ENCODE data around the gene PROM2.

PROM2 gene

GRCh38 chr2:95287336-95287735, 13.1 kb downstream of the PROM2 start:
- no peak for DNase-seq

GRCh38 chr2:95287806-95288205, 13.6 kb downstream of the PROM2 start:
- DNase-seq, result no peak

- no peak for DNase-seq
These were observed 15.0 kb downstream of the PROM2 start for GRCh38 chr2:95289253-95289652.

DNA sequence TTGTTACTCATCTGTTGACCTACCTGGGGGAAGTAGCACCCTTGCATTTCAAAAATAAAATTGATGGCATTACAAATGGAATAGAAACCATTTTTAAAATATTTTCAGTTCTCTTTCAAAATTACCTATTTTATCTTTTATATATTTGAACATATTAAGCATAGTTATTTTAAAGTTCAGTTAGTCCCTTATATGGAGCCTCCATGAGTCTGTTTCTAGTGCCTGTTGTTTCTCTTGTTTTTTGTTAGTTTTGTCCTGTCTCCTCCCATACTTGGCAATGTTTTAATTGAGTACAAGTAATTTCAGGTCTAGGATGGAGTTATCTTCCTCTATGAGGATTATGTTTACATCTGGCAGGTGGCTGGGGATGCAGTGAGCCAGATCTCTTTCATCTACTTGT, 17.0 kb downstream of the PROM2 start:
- DNase-seq, result no peak

GRCh38 chr2:95292623-95293260, 18.5 kb downstream of the PROM2 start:
- no peak for DNase-seq

DNA sequence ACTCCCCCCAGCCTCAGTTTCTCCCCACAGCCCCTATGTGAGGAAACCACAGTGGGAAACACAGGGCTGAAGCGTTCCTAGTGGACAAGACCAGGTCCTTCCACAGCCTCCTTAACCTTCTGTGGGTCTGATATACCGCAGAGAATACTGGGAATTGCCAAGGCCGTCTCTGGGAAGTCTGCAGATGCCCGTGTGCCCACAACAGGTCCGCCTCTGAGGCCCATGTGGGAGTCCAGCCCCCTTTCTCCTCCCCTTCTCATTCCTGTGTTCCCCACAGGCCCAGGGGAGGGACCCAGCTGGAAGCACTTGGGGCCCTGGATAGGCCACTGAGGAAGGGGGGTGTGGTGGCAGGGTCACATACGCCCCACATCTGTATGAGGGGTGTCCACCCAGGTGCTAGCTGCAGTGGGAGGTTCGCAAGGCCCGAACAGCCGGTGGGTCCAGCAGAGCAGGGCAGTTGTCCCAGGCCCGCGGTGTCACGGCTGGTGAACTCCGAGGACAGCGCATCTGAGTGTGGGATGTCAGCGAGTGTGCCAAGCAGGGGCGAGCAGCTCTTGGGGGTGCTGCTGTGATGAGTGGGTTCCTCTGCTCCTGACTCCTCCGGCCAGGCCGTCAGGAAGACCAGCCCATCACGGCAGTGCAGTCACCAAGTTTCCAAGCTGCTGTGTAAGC, 20.5 kb downstream of the PROM2 start:
- DNase-seq, result no peak

DNA sequence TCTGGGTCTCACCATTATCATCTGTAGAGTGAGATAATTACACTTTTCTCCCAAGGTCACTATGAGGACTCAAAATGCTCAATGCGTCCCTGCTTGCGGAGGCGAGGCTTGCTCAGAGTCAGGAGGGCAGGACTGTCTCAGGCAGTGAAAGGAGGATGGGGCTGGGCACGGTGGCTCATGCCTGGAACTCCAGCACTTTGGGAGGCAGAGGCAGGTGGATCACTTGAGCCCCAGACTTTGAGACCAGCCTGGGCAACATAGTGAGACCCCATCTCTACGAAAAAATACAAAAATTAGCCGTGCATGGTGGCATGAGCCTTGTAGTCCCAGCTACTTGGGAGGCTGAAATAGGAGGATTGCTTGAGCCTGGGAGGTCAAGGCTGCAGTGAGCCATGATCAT, 21.1 kb downstream of the PROM2 start:
- no peak for DNase-seq

- DNase-seq, result peak; percentile 96
These were observed 21.8 kb downstream of the PROM2 start for GRCh38 chr2:95296011-95296410.

GRCh38 chr2:95296880-95297487, 22.7 kb downstream of the PROM2 start, which contains the start of gene KCNIP3:
KCNIP3 (plus strand) TSS chr2:95297347; CDS start chr2:95297439, 92 bp downstream.
- peak; percentile 74 for DNase-seq

DNA sequence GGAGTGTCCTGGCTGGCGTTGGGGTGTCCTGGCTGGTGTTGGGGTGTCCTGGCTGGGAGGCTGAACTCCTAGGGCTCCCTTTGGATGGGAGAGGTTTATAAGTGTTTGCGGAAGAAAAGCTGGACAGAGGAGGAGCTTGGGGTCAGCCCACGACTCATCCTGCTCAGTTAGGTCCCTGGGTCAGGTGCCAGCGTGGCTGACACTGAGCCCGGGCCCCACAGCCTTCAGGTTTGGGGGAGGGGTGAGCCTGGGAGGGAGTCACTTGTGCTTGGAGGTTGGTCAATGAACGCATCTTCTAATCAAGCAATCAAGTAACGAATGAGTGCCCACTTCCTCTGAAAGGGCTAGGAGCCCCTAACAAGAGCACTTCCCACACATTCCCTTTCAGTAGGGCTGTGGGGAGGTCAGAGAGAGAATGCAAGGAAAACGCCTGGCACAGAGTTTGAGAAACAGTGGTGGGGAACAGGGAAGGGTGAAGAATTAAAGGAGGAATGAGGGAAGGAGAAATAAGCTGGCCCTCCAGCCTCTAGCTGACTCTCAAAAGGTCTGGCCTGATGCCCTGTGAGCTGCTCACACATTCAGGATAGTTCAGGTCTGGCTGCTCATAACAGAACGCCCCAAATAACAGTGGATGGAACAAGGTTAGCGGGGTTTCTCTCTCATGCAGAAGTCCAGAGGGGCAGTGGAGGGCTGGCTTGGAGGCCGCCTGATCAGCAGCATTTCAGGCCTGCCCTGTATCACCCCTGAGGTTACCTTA, 23.6 kb downstream of the PROM2 start:
- DNase-seq, result peak; percentile 22

GRCh38 chr2:95298486-95299111, 24.4 kb downstream of the PROM2 start:
- DNase-seq, result no peak

DNA sequence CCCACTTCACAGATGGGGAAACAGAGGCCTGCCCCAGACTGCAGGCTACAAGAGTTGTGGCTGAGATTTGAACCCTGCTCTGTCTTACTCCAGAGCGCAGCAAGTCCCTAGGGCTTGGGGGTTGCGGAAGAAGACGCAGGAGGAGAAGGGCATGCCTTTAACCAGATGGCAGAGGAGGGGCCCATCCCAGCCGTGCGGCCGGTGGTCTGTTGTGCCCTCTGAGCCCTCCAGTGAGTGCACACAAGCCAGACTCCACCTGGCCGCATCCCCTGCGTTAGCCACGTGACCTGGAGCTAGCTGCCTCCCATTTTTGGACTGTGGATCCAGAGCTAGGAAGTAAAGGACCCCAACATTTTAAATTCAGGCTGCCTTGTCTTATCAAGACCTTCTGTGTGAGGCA, 25.7 kb downstream of the PROM2 start:
- no peak for DNase-seq

DNA sequence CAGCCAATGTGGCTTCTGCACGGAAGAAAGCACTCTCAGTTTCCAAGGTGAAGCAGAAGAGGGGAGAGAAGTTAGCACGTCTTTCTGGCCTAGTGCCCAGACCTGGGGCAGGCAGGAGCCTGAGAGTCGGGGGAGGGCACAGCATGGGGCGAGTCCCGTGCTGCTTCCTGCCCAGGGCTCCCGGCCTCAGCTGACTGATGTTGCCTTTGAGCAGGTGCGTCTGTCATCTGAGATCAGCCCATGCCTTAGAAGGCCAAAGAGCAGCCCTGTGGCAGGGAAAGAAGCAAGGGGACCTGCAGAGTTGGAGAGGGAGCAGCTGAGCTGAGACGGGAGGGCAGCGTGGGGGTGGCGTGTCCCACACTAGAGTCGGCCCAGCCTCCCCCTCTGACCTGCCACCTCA, 26.2 kb downstream of the PROM2 start:
- DNase-seq, result peak; percentile 87

- DNase-seq, result no peak
These were observed 26.9 kb downstream of the PROM2 start for GRCh38 chr2:95301186-95301585.

DNA sequence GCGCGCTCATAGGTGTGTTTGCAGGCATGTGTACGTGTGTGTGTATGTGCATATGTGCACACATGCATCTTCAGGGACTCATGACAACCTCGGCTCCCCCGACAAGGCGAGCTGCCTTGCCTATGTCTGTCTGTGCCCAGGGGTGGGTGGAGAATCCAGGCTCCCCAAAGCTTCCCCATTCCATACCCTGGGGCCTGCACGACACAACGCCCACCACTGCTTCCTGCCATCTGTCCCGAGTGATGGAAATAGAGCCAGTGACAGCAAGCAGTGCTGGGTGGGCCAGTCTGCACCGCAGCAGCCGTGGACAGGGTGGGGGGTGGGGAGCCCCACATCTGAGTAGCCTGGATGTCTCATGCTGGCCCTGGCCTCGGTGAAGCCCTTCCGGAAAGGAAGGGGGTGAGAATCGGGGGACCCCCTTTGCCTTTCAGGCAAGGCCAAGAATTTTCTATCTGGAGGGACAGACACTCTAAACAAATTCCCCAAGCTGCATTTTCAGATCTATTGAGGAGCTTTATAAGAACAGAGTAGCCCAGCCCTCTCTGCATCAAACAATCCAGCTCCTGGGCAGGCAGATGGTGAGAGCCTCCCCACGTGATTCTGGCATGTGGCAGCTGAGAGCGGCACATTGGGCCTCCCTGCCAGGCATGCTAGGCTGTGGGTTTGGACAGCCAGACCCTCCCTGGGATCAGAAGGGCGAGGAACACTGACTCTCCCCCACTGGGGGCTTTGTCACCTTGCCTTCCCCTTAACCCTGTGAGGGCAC, 27.8 kb downstream of the PROM2 start:
- no peak for DNase-seq

DNA sequence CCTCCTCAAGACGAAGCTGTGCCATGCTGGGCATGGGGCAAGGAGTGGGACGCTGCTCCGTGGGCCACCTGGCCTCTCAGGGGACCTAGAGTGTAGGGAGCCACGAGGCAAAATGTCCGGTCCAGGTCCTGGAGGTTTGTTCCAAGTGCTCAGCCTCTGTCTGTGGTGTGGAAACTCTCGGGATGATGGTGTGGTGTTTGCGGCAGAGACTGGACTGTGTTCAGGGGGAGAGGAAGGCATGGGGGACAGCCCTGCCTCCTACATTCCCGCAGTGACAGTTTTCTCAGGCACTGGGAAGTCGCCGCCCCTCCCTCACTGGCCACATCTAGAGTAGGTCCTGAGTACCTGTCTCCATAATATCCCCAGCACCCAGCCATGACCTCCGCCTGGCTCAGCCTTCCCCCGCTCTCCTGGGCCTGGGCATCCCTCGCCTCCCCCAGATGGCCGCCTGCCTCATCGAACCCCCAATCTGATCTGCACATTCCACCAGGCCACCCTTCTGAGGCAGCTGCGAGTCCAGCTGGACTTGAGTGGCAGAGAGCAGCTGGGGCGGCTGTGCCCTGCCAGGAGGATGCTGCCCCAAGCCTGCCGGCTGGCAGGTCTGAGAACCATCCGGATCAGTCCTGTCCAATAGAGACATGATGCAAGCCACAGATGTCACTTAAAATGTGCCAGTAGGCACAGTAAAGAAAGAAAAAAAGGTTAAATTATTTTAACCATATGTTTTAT, 29.1 kb downstream of the PROM2 start:
- no peak for DNase-seq

DNA sequence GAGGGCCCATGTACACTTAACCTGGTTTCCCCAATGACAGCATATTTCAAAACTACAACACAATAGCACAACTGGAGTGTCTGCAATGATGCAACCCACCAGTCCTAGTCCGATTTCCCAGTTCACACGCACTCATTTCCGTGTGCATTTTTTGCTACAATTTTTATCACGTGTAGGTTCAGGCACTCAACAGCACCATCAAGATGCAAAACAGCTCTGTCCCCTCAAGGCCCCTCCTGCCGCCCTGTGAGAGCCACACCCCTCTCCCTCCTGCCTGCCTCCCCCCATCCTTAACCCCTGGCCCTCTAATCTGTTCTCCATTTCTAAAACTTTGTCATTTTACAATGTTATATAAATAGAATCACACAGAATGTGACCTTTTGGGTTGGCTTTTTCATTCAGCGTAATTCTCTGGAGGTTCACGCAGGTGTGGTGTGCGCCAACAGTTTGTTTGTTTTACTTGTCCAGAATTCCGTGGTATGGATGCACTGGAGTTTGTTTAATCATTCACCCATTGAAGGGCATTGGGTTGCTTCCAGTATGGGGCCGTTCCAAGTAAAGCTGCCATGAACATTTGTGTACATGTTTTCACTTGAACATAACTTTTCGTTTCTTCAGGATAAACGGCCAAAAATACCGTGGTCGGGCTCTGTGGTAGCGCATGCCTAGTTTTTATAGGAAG, 31.3 kb downstream of the PROM2 start:
- peak; percentile 27 for DNase-seq

GRCh38 chr2:95306336-95306895, 32.2 kb downstream of the PROM2 start:
- DNase-seq, result peak; percentile 35

- DNase-seq, result no peak
These were observed 32.8 kb downstream of the PROM2 start for GRCh38 chr2:95307036-95307435.

GRCh38 chr2:95307878-95308277, 33.6 kb downstream of the PROM2 start:
- no peak for DNase-seq
